Ishikawa (cell line): ENCODE data around the gene OR10H1.

ENCODE experiments used
- CEBPB ChIP-seq: IDR thresholded peaks from 2 replicates; pipeline ENCODE4 v1.6.1; 2012
- CREB1 ChIP-seq: IDR thresholded peaks from 2 replicates; pipeline ENCODE4 v1.6.1; 2012; ENCODE audit warnings: low read depth
- EGR1 ChIP-seq: IDR thresholded peaks from 2 replicates; pipeline ENCODE4 v1.6.1; 2012
- EP300 ChIP-seq: IDR thresholded peaks from 2 replicates; pipeline ENCODE4 v1.6.1; 2012; ENCODE audit warnings: borderline replicate concordance
- FOXM1 ChIP-seq: IDR thresholded peaks from 2 replicates; pipeline ENCODE4 v1.6.1; 2012; ENCODE audit warnings: low read depth, borderline replicate concordance
- MAX ChIP-seq: IDR thresholded peaks from 2 replicates; pipeline ENCODE4 v1.6.1; 2012
- RAD21 ChIP-seq: IDR thresholded peaks from 2 replicates; pipeline ENCODE4 v1.6.1; 2012; ENCODE audit warnings: low read depth
- REST ChIP-seq: IDR thresholded peaks from 2 replicates; pipeline ENCODE4 v1.6.1; 2012; ENCODE audit warnings: low read depth, mild to moderate bottlenecking
- TAF1 ChIP-seq: IDR thresholded peaks from 2 replicates; pipeline ENCODE4 v1.6.1; 2012; ENCODE audit warnings: low read depth, mild to moderate bottlenecking
- TCF12 ChIP-seq: IDR thresholded peaks from 2 replicates; pipeline ENCODE4 v1.6.1; 2012; ENCODE audit warnings: low read depth
- TEAD4 ChIP-seq: IDR thresholded peaks from 2 replicates; pipeline ENCODE4 v1.6.1; 2012
- USF1 ChIP-seq: IDR thresholded peaks from 2 replicates; pipeline ENCODE4 v1.6.1; 2012
- YY1 ChIP-seq: IDR thresholded peaks from 2 replicates; pipeline ENCODE4 v1.6.1; 2012; ENCODE audit warnings: low read depth
- ZBTB7A ChIP-seq: IDR thresholded peaks from 2 replicates; pipeline ENCODE4 v1.6.1; 2012; ENCODE audit warnings: low read depth

OR10H1 gene

GRCh38 chr19:15828611-15829305 is 13.3 kb upstream of the OR10H1 start:
- TF ChIP-seq TEAD4: 0 out of 2 replicates have a peak, but pooled peaks have one; percentile 17

- TF ChIP-seq EGR1 (no peak), EP300 (no peak), TAF1 (no peak), MAX (no peak), TCF12 (no peak), TEAD4 (no peak)
These were observed 12.7 kb upstream of the OR10H1 start for GRCh38 chr19:15828121-15828610.

DNA sequence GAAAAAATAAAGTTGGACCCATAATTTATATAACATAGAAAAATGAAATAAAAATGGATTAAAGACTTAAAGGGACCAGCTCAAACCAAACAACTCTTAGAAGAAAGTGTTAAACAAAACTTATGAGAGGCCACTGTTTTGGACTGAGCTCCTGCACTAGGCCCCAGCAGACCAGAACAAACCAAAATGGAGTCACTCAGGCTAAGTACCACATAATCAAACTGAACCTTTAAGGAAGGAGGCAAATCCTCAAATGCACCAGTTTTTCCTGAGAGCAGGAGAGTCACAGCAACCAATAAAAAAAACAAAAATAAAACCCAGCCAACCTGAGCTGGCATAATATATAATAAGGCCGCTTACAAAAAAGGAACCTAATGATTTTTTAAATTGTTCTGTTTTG is 10.3 kb upstream of the OR10H1 start:
- TF ChIP-seq MAX (no peak), TAF1 (no peak), YY1 (no peak), FOXM1 (no peak), USF1 (no peak), TEAD4 (no peak), TCF12 (no peak), EP300 (no peak), RAD21 (no peak)

- TF ChIP-seq EGR1: no peak
- no peak for TF ChIP-seq CEBPB
- TF ChIP-seq TCF12: no peak
- no peak for TF ChIP-seq RAD21
- TF ChIP-seq YY1: no peak
- TF ChIP-seq ZBTB7A: no peak
- no peak for TF ChIP-seq FOXM1
- no peak for TF ChIP-seq TAF1
- TF ChIP-seq CREB1: no peak
- no peak for TF ChIP-seq EP300
- no peak for TF ChIP-seq USF1
These were observed 5.2 kb upstream of the OR10H1 start for GRCh38 chr19:15820646-15821045.

GRCh38 chr19:15813916-15814315 is 1.5 kb downstream of the OR10H1 start:
- TF ChIP-seq TEAD4 (no peak), REST (no peak), MAX (no peak), TAF1 (no peak), EGR1 (no peak)

GRCh38 chr19:15812060-15812722 is 3.3 kb downstream of the OR10H1 start:
- peak; percentile 39; the same call in 1 of the 2 replicates for TF ChIP-seq RAD21
- TF ChIP-seq EGR1: no peak

GRCh38 chr19:15811476-15811875 is 4.0 kb downstream of the OR10H1 start:
- TF ChIP-seq CREB1 (no peak), TEAD4 (no peak), RAD21 (no peak)

- TF ChIP-seq EGR1: no peak
- peak; percentile 43 for TF ChIP-seq RAD21
These were observed 5.1 kb downstream of the OR10H1 start for GRCh38 chr19:15810335-15810734.

DNA sequence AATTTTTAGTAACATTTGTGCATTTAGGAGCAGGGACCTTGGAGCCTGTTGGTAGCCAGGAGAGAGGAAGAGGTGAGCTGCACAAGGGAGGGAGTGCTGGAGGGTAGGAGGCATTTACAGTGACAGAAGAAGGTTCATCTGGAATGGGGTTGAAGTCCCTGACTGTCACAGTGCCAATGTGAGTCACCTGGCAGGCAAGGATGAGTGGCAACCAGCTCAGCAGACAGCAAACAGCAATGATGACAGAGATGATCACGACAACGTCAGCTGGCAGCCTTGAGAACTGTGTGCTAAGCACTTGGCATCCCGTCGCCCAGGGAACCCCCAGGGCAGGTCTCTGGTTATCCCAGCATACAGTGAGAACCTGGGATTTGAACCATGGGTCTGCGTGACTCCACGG is 25.4 kb downstream of the OR10H1 start:
- TF ChIP-seq MAX (no peak), CREB1 (no peak), CEBPB (no peak), FOXM1 (no peak), TEAD4 (no peak), EGR1 (no peak), TAF1 (no peak), RAD21 (no peak), EP300 (no peak), REST (no peak)
